Inferior parietal cortex (tissue), 1 donor: ENCODE data around the gene FAM72D.
"Not testable (repeated sequence)": the region's sequence is repeated elsewhere in the genome, so short reads cannot be mapped to it uniquely, and the experiment has no call there.

ENCODE experiments used
- DNase-seq: peaks from one replicate; pipeline ENCODE4 v3.0.0-alpha.2; 2016; ENCODE audit errors: extremely low spot score

FAM72D gene

DNA sequence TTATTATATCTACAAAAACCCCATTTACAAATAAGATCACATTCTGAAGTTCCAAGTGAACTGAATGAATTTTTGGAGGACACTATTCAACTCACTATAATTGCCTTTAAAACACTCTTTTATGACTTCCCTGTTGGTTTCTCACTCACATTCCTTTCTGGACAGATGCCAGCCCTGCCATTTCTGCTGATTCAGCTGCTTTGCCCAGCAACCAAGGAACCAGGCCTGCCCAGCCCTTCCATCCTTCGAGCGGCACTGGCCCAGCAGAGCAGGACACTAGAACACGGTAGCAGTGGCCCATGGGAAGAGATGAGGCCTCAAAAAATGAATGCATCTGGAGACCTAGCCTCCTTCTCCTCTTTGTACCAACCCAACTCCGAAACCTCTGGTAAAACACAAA is 50.5 kb downstream of the FAM72D start:
- DNase-seq, result not testable (repeated sequence)

DNA sequence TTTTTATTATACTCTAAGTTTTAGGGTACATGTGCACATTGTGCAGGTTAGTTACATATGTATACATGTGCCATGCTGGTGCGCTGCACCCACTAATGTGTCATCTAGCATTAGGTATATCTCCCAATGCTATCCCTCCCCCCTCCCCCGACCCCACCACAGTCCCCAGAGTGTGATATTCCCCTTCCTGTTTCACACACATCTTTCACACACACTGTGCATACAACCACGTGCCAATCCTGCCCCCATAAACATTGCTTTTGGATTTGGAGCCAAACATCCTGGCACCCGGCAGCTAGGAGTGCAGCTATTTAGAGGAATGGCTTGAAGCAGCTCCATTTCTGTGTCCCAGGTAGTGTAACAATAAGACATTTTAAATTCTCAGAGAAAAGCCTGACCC is 51.4 kb downstream of the FAM72D start:
- DNase-seq, result not testable (repeated sequence)

- not testable (repeated sequence) for DNase-seq
These were observed 59.6 kb downstream of the FAM72D start for GRCh38 chr1:145155421-145155820.

DNA sequence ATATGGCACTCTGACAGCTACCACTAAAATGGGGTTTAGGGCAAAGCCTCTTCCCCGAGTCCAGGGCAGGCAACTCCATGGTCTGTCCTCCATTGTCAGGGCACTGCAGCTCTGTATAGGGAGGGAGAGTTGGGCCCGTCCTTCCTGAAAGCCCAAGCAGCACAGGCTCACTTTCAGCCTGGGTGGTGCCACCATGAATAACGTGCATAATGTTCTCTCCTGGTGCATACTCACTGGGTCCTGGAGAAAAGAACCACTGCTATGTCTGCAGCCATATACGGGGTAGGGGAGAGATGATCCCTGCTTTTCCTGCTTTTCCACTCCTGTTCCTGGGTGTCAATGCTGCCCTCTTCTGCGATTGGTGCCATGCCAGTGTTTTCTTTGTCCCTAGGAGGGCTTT is 60.1 kb downstream of the FAM72D start:
- not testable (repeated sequence) for DNase-seq

DNA sequence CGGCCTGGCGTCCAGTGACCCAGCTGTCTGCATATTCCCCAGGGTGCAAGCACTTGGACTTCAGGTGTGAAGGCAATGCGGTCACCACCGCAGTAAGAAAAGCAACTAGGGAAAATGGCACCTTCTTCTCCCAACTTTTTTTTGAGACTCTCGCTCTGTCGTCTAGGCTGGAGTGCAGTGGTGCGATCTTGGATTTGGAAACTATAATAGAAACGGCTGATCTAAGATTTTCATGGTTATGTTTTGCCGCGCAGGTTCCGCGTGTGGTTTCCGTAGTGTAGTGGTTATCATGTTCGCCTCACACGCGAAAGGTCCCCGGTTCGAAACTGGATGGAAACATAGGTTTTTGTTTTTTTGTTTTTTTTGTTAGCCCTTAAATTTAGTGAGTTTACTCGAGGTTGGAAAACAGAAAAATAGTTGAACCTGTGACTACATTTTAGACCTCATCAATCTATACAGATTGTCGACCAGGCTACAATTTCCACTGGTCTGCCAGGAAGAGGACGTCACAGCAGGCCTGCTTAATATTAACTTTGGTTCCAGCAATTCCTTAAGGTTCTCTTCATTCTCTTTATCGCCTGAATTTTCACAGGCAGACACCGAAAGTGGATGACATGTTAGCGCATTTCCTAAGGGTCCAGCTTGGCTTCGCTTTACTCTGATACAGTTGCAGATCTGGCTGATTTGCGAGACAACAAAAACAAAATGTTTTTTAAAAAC is 61.3 kb downstream of the FAM72D start:
- DNase-seq, result peak; percentile 25

DNA sequence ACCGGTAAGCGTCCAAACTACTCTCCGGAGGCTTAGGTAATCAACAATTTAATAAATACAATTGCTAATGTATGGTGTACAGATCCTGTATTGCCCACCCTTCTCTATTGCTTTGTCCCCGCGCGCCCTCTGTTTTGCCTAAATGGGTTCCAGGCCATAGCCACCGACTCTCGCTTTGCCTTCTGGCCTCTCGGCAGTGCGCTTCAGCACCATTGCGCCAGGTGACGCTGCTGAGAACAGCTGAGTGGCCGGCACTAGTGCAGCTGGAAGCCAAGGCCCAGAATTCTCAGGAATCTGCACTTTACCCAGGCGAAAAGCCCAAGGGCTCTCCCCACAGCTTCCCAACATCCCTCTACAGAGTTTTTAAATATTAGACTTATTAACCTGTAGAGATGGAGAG is 61.9 kb downstream of the FAM72D start:
- DNase-seq, result not testable (repeated sequence)

DNA sequence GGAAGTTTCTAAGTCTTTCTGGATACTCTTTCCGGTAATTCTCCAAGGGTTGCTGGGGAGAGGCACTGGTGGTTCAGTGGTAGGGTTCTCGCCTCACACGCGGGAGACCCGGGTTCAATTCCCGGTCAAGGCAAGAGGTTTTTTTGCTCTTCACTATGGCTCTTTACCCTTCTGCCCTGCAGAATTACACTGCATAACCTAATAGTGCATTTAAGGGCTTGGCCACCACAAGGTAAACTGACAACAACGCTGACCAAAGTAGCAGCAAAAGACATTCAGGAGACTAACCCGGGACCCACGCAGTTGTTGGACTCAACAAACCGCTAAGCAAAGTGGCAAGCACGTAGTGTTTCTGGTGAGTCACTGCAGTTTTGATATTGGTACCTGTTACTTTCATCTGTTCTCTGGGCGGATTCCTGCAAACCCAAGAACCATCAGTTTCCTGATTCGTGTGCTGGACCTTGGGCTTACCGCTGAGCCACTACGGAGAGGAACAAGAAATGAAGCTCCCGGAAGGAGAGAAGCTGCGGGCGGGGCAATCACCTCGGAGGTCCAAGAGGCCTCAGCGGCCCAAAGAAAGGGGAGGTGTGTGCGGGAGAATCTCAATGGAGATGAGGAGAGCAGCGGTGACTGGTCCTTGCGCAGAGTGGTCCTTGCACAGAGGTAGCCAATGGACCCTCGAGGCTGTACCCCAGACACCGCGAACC is 65.4 kb downstream of the FAM72D start:
- not testable (repeated sequence) for DNase-seq
